Measurements from ENCODE around the gene PAOX.

PAOX gene

GRCh38 chr10:133394801-133395221 lies 15.7 kb downstream of the PAOX start:
- no peak for DNase-seq (ENCODE audit: low read depth)
- peak overlapping the region; percentile 88 for H3K4me3 ChIP-seq (ENCODE audit: low read depth, low read length)
- TF ChIP-seq CTCF (IDR thresholded peaks at IDR 0.05; ENCODE audit: low read depth, low read length, missing control alignments) = no peak

GRCh38 chr10:133396035-133396624 lies 17.1 kb downstream of the PAOX start:
- H3K4me3 ChIP-seq (ENCODE audit: low read depth, low read length) = no peak overlapping the region
- DNase-seq (ENCODE audit: low read depth) = no peak
- TF ChIP-seq CTCF (IDR thresholded peaks at IDR 0.05; ENCODE audit: low read depth, low read length, missing control alignments) = no peak

GRCh38 chr10:133397938-133398337 lies 18.9 kb downstream of the PAOX start:
- DNase-seq (ENCODE audit: low read depth) = no peak
- H3K4me3 ChIP-seq (ENCODE audit: low read depth, low read length) = no peak overlapping the region
- no peak for TF ChIP-seq CTCF (IDR thresholded peaks at IDR 0.05; ENCODE audit: low read depth, low read length, missing control alignments)

- no peak for TF ChIP-seq CTCF (IDR thresholded peaks at IDR 0.05; ENCODE audit: low read depth, low read length, missing control alignments)
Observed at GRCh38 chr10:133399123-133399601, 20.1 kb downstream of the PAOX start.

GRCh38 chr10:133400624-133401424 lies 21.8 kb downstream of the PAOX start:
- DNase-seq (ENCODE audit: low read depth) = no peak
- peak overlapping the region; percentile 25 for H3K4me3 ChIP-seq (ENCODE audit: low read depth, low read length)
- TF ChIP-seq CTCF (IDR thresholded peaks at IDR 0.05; ENCODE audit: low read depth, low read length, missing control alignments) = no peak

More at GRCh38 chr10:133399123-133399601, 20.1 kb downstream of the PAOX start:
- no peak for DNase-seq (ENCODE audit: low read depth)
- H3K4me3 ChIP-seq (ENCODE audit: low read depth, low read length) = no peak overlapping the region

GRCh38 chr10:133401500-133401899 lies 22.4 kb downstream of the PAOX start:
- no peak for TF ChIP-seq CTCF (IDR thresholded peaks at IDR 0.05; ENCODE audit: low read depth, low read length, missing control alignments)
- DNase-seq (ENCODE audit: low read depth) = no peak
- H3K4me3 ChIP-seq (ENCODE audit: low read depth, low read length) = no peak overlapping the region

All from GM12864 (cell line).